Osteoblast (primary cell): ENCODE results near the gene ST6GALNAC3. TPM values are rescaled to one million over a fixed set of nuclear protein-coding genes. Genes with fewer than 3 reads are reported as not detected.
"Not testable (repeated sequence)": the region's sequence is repeated elsewhere in the genome, so short reads cannot be mapped to it uniquely, and the experiment has no call there.

Experiments used
- DNase-seq: peaks from one replicate; pipeline ENCODE4 v3.0.0; 2011; ENCODE audit warnings: low spot score, mixed read lengths; ENCODE audit not compliant: insufficient read length; ENCODE audit errors: missing footprints
- H2AFZ ChIP-seq: 2 replicates; pipeline ENCODE4 v1.6.0; 2011; ENCODE audit warnings: mild to moderate bottlenecking, low read length
- H3K27ac ChIP-seq: 2 replicates; pipeline ENCODE4 v1.5.1; 2011; ENCODE audit warnings: mild to moderate bottlenecking, low read depth, low read length, moderate library complexity
- H3K27me3 ChIP-seq: 2 replicates; pipeline ENCODE4 v1.6.0; 2012; ENCODE audit warnings: mild to moderate bottlenecking, control low read depth, inconsistent platforms, low read length, moderate library complexity; ENCODE audit not compliant: insufficient read depth
- H3K36me3 ChIP-seq: 2 replicates; pipeline ENCODE4 v1.5.1; 2011; ENCODE audit warnings: mild to moderate bottlenecking, low read length, control low read depth, moderate library complexity; ENCODE audit not compliant: insufficient read depth
- H3K4me1 ChIP-seq: 2 replicates; pipeline ENCODE4 v1.5.1; 2011; ENCODE audit warnings: mild to moderate bottlenecking, low read length, control low read depth, moderate library complexity; ENCODE audit not compliant: insufficient read depth
- H3K4me2 ChIP-seq: 2 replicates; pipeline ENCODE4 v1.6.0; 2011; ENCODE audit warnings: mild to moderate bottlenecking, low read length; ENCODE audit not compliant: insufficient read depth
- H3K4me3 ChIP-seq: fragments of 200-600 bp; sonication (generic); 3 replicates; pipeline ENCODE4 v1.5.1; 2012; ENCODE audit warnings: mild to moderate bottlenecking, low read length, inconsistent platforms; ENCODE audit not compliant: insufficient read depth
- H3K79me2 ChIP-seq: 2 replicates; pipeline ENCODE4 v1.6.0; 2012; ENCODE audit warnings: mild to moderate bottlenecking, low read length, control low read depth, inconsistent platforms; ENCODE audit not compliant: insufficient read depth
- H3K9me3 ChIP-seq: 2 replicates; pipeline ENCODE4 v1.5.1; 2011; ENCODE audit warnings: low read depth, low read length, control low read depth
- H4K20me1 ChIP-seq: 2 replicates; pipeline ENCODE4 v1.6.0; 2012; ENCODE audit warnings: mild to moderate bottlenecking, low read length, control low read depth; ENCODE audit not compliant: insufficient read depth
- CTCF ChIP-seq: IDR thresholded peaks from 2 replicates; pipeline ENCODE4 v1.5.1; 2011; ENCODE audit warnings: mild to moderate bottlenecking, low read depth, low read length, moderate library complexity; ENCODE audit errors: extremely low read depth
- total RNA-seq: library from RNA; depleted of rRNA; stranded (reverse); fragments of >200 nt; gene quantifications from 2 replicates; pipeline ENCODE4 v1.2.3, GENCODE V29; 2012

ST6GALNAC3 gene
- total RNA-seq, 1 donor = not detected

GRCh38 chr1:76090283-76091203 lies 16.0 kb downstream of the ST6GALNAC3 start:
- Histone ChIP-seq H3K4me1 (no peaks in the 10 kb centered on the region), H3K36me3 (no peaks in the 10 kb centered on the region), H3K27me3 (no peaks in the 10 kb centered on the region), H3K79me2 (no peaks in the 10 kb centered on the region), H2AFZ (no peak overlapping the region), H3K9me3 (no peaks in the 10 kb centered on the region), H4K20me1 (no peaks in the 10 kb centered on the region), H3K27ac (no peak overlapping the region), H3K4me3 (no peak overlapping the region), H3K4me2 (no peak overlapping the region)
- TF ChIP-seq CTCF = no peak
- DNase-seq = no peak

GRCh38 chr1:76092812-76093211 lies 18.3 kb downstream of the ST6GALNAC3 start:
- Histone ChIP-seq H3K9me3 (no peaks in the 10 kb centered on the region), H3K4me1 (no peaks in the 10 kb centered on the region), H2AFZ (no peak overlapping the region), H3K4me2 (no peak overlapping the region), H3K27ac (no peak overlapping the region), H4K20me1 (no peaks in the 10 kb centered on the region), H3K36me3 (no peaks in the 10 kb centered on the region), H3K27me3 (no peaks in the 10 kb centered on the region), H3K79me2 (no peaks in the 10 kb centered on the region), H3K4me3 (no peak overlapping the region)
- no peak for TF ChIP-seq CTCF
- no peak for DNase-seq

GRCh38 chr1:76093522-76094312 lies 19.2 kb downstream of the ST6GALNAC3 start:
- no peaks in the 10 kb centered on the region for H3K79me2 ChIP-seq
- no peak overlapping the region for H3K4me2 ChIP-seq
- H3K27ac ChIP-seq = no peak overlapping the region
- no peaks in the 10 kb centered on the region for H3K36me3 ChIP-seq
- no peaks in the 10 kb centered on the region for H3K27me3 ChIP-seq
- no peak for DNase-seq
- H4K20me1 ChIP-seq = no peaks in the 10 kb centered on the region
- H3K4me3 ChIP-seq = no peak overlapping the region
- H3K4me1 ChIP-seq = no peaks in the 10 kb centered on the region
- no peak overlapping the region for H2AFZ ChIP-seq
- H3K9me3 ChIP-seq = no peaks in the 10 kb centered on the region
- no peak for TF ChIP-seq CTCF

- Histone ChIP-seq H3K27ac (no peak overlapping the region), H3K4me3 (no peak overlapping the region), H3K4me1 (no peaks in the 10 kb centered on the region), H3K79me2 (no peaks in the 10 kb centered on the region), H4K20me1 (no peaks in the 10 kb centered on the region), H3K9me3 (no peaks in the 10 kb centered on the region), H3K27me3 (no peaks in the 10 kb centered on the region), H3K4me2 (no peak overlapping the region), H3K36me3 (no peaks in the 10 kb centered on the region), H2AFZ (no peak overlapping the region)
- no peak for DNase-seq
- no peak for TF ChIP-seq CTCF
Measured at GRCh38 chr1:76095802-76096201, 21.3 kb downstream of the ST6GALNAC3 start.

GRCh38 chr1:76097064-76097463 lies 22.5 kb downstream of the ST6GALNAC3 start:
- H3K27me3 ChIP-seq, H3K4me2 ChIP-seq, H3K79me2 ChIP-seq, H2AFZ ChIP-seq, H3K36me3 ChIP-seq, H3K27ac ChIP-seq, H3K4me3 ChIP-seq, H4K20me1 ChIP-seq, H3K9me3 ChIP-seq, DNase-seq, H3K4me1 ChIP-seq: not testable (repeated sequence)
